Esophagus squamous epithelium (tissue), 4 donors: ENCODE data around the gene SLC24A4.

Source experiments
- POLR2A ChIP-seq, 4 donors: fragments of 450-650 bp; IDR thresholded peaks; one replicate each; pipeline ENCODE4 v1.6.1; 2017; ENCODE audit warnings: antibody characterized with exemption in 4 of 4, mild to moderate bottlenecking in 4 of 4, moderate library complexity in 3 of 4
- TF ChIP-seq, protein P1 (sequence below), 6 experiments: fragments of 450-650 bp in 4 of 6; fragments of 200-600 bp in 2 of 6; sonication (generic) in 2 of 6; IDR thresholded peaks; one replicate each; pipeline ENCODE4 v1.5.1; 2016 to 2019; ENCODE audit warnings: antibody characterized with exemption in 6 of 6, mild to moderate bottlenecking in 4 of 6, moderate library complexity in 4 of 6

DNA sequence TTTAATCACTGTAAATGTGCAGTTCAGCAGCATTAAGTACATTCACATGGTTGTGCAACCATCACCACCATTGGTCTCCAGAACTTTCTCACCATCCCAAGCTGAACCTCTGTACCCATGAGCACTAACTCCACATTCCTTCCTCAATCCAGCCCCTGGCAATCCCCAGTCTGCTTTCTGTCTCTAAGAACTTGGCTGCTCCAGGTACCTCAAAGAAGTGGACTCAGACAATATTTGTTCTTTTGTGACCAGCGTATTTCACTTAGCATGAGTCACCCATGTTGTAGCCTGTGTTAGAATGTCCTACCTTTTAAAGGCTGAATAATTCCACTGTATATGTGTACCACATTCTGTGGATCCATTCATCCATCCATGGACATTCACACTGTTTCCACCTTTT is 64.6 kb downstream of the SLC24A4 start:
- TF ChIP-seq POLR2A (IDR thresholded peaks at IDR 0.05), result no peak
- TF ChIP-seq, protein P1, sequence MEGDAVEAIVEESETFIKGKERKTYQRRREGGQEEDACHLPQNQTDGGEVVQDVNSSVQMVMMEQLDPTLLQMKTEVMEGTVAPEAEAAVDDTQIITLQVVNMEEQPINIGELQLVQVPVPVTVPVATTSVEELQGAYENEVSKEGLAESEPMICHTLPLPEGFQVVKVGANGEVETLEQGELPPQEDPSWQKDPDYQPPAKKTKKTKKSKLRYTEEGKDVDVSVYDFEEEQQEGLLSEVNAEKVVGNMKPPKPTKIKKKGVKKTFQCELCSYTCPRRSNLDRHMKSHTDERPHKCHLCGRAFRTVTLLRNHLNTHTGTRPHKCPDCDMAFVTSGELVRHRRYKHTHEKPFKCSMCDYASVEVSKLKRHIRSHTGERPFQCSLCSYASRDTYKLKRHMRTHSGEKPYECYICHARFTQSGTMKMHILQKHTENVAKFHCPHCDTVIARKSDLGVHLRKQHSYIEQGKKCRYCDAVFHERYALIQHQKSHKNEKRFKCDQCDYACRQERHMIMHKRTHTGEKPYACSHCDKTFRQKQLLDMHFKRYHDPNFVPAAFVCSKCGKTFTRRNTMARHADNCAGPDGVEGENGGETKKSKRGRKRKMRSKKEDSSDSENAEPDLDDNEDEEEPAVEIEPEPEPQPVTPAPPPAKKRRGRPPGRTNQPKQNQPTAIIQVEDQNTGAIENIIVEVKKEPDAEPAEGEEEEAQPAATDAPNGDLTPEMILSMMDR (IDR thresholded peaks at IDR 0.05), result no peak
